Pancreas (tissue), 10 donors: ENCODE data around the gene GUK1. TPM values are rescaled to one million over a fixed set of nuclear protein-coding genes. Genes with fewer than 3 reads are reported as not detected.

Experiments used
- ATAC-seq, 4 donors: fragments of 200-7000 bp; cut with Tn5 transposase; one replicate each; pipeline versions ENCODE4 v1.8.0 to v1.9.1; 2020; ENCODE audit warnings: mild to moderate bottlenecking in 4 of 4, moderate library complexity in 4 of 4
- DNase-seq, 6 donors: peaks; one replicate each; pipeline ENCODE4 v3.0.0-alpha.2; 2020
- FAIRE-seq: peaks from 2 replicates; lab custom pipeline; 2012; peaks lifted over from hg19 to GRCh38; lab: Jason Lieb, UNC
- H3K27ac ChIP-seq, 4 donors: fragments of 200-600 bp; sonication (generic); 1 replicate in 3 of 4; 2 replicates in 1 of 4; pipeline versions ENCODE4 v1.5.0 to v1.8.0; 2020
- H3K27me3 ChIP-seq, 4 donors: fragments of 200-600 bp; one replicate each; pipeline ENCODE4 v1.8.0; 2021
- H3K36me3 ChIP-seq, 3 donors: fragments of 200-600 bp; sonication (generic) in 1 of 3; one replicate each; pipeline versions ENCODE4 v1.5.0 to v1.8.0; 2020 to 2021
- H3K4me1 ChIP-seq, 3 donors: fragments of 200-600 bp; one replicate each; pipeline ENCODE4 v1.8.0; 2021
- H3K4me3 ChIP-seq, 4 donors: fragments of 200-600 bp; sonication (generic) in 2 of 4; one replicate each; pipeline versions ENCODE4 v1.5.0 to v1.8.0; 2020 to 2021
- H3K9me3 ChIP-seq, 4 donors: fragments of 200-600 bp; one replicate each; pipeline ENCODE4 v1.8.0; 2021
- WGBS, 2 donors: extraction: QIAGEN DNeasy Blood & Tissue Kit; methylation state at CpG; one replicate each; pipeline ENCODE4 v1.1.7; 2013; 5-methylcytosine and 5-hydroxymethylcytosine counted together
- intact Hi-C, 3 donors: fragments of 100-400 bp; cut with DNase I; formaldehyde crosslinking; loops; one replicate each; pipeline versions ENCODE4 v1.11.1 to v1.14.2; 2022
- polyA plus RNA-seq, 2 donors: library from polyadenylated mRNA; stranded (reverse); fragments of 200-250 nt; gene quantifications; one replicate each; pipeline ENCODE4 v1.2.3, GENCODE V29; 2013
- total RNA-seq, 6 donors: library from RNA; stranded (reverse); fragmentation: NEBNext Ultra II Directional in 4 of 6; extraction: Animal tissue kit (Norgen Biotek cat#: 25700) in 4 of 6; gene quantifications; one replicate each; pipeline versions ENCODE4 v1.2.1 to v1.2.4, GENCODE V29; 2021 to 2023
- TF ChIP-seq, protein P1 (sequence below), 4 donors: fragments of 200-600 bp; sonication (generic) in 3 of 4; IDR thresholded peaks; one replicate each; pipeline versions ENCODE4 v1.5.0 to v1.8.0; 2021; ENCODE audit warnings: antibody characterized with exemption in 4 of 4
- donor health status: healthy with polysubstance abuse.
- donor health status: DM: no; HTN: no; CAD: no; lungs with moderate emphysema.
- donor health status: DM: no; HTN: no; CAD: no.
- donor health status: control.
- donor health status: control.
- donor health status: Bipolar disorder and iron deficiency.
- donor health status: DM: yes; HTN: yes; CAD: no.
- donor health status: DM: no; HTN: no; CAD: no.
- donor health status: DM: no; HTN: no; CAD: no.
- donor health status: DM: yes; HTN: yes; CAD: no.

The GUK1 gene
- total and polyA plus RNA-seq, 8 donors = 71.5 to 317 (median 101) TPM

DNA sequence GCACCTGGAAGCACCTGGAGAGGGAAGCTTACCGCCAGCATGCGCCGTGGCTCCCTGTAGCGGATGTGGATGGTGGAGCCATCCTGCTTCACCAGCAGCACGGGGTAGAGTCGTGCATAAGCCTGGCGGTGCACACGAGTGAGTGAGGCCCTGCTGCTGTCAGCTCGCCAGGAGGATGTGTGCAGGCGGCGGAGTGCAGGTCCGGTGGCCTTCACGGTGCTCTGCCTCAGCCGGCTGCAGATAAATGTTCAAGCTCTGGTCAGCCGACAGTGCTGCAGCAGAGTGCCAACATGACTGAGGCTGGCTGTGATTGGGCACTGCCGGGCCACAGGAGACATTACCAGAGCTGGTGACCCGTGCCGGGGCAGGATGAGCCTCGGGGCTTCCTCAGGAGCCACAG is 32.4 kb upstream of the GUK1 start:
- Histone ChIP-seq H3K4me1 (peaks cover 5 to 9% (median 7%) of the 10 kb centered on the region in 3 donors), H3K4me3 (no peak overlapping the region), H3K36me3 (no peaks in the 10 kb centered on the region), H3K27ac (no peak overlapping the region), H3K27me3 (no peaks in the 10 kb centered on the region), H3K9me3 (no peaks in the 10 kb centered on the region)
- peak in 3 of 6 donors; percentile 23 to 75 (median 53) for DNase-seq
- ATAC-seq = no peak
- FAIRE-seq = no peak
- 74 to 82% methylated on average over 19 of the region's 19 CpGs for WGBS, 2 donors
- TF ChIP-seq, protein P1, sequence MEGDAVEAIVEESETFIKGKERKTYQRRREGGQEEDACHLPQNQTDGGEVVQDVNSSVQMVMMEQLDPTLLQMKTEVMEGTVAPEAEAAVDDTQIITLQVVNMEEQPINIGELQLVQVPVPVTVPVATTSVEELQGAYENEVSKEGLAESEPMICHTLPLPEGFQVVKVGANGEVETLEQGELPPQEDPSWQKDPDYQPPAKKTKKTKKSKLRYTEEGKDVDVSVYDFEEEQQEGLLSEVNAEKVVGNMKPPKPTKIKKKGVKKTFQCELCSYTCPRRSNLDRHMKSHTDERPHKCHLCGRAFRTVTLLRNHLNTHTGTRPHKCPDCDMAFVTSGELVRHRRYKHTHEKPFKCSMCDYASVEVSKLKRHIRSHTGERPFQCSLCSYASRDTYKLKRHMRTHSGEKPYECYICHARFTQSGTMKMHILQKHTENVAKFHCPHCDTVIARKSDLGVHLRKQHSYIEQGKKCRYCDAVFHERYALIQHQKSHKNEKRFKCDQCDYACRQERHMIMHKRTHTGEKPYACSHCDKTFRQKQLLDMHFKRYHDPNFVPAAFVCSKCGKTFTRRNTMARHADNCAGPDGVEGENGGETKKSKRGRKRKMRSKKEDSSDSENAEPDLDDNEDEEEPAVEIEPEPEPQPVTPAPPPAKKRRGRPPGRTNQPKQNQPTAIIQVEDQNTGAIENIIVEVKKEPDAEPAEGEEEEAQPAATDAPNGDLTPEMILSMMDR (IDR thresholded peaks at IDR 0.05) = no peak
- intact Hi-C loops = no loop called here

DNA sequence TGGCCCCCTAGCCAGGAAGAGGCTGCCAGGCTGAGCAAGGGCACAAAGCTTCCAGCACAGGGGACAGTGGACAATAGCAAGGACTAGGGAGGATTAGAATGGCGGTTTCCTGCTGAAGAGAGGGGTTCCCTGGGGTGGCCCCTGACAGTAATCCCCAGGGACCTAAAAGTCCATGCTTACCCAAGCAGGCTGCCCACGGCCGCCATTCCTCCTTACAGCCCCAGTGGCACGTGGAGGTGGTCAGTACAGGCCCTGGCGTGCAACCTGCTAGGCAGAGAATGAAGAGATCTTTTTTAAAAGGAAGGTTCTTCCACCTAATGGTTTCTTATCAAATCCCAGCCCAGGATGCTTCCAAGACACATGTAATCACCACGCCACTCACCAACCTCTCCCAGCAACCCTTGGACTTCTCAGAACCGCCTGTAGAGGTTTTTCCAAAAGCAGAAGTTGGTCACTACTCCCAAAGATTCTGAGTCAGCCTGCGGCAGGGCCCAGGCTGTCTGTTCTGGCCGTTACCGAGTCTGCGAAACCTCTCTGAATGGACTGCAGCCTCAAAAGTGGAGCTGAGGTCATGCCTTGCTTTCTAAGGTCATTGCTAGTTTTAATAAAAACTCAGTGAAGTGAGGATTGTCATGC is 31.9 kb upstream of the GUK1 start:
- ATAC-seq (no peak), FAIRE-seq (no peak), DNase-seq (no peak)
- intact Hi-C loops = no loop called here
- H3K4me1 ChIP-seq = peaks cover 5 to 9% (median 7%) of the 10 kb centered on the region in 3 donors
- H3K27me3 ChIP-seq = no peaks in the 10 kb centered on the region
- WGBS, 2 donors = 61 to 67% methylated on average over 11 of the region's 11 CpGs
- H3K4me3 ChIP-seq = peak overlapping the region; percentile 79 to 98 (median 88)
- no peaks in the 10 kb centered on the region for H3K36me3 ChIP-seq
- TF ChIP-seq, protein P1 (IDR thresholded peaks at IDR 0.05) = no peak
- H3K27ac ChIP-seq = peak overlapping the region in 3 of 4 donors; percentile 79 to 88 (median 85)
- H3K9me3 ChIP-seq = no peaks in the 10 kb centered on the region

DNA sequence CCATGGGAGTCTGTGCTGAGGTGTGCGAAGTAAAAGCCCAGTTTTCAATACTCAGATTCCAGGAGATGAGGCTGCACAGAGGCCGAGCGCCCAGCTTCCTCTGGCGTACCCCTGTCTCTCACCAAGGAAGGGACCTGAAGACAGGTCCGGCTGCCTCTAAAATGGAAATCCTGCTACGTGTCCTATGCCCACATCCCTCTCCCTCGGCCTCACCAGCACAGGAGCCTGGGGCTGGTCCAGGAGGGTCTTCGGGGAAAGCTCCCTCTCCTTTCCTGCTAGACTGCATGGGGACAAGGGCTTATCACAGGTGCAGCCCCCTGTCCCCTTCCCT is 31.4 kb upstream of the GUK1 start:
- TF ChIP-seq, protein P1 (IDR thresholded peaks at IDR 0.05) = no peak
- no peaks in the 10 kb centered on the region for H3K27me3 ChIP-seq
- intact Hi-C loops = no loop called here
- WGBS, 2 donors = 2 to 3% methylated on average over 7 to 8 of the region's 8 CpGs
- no peaks in the 10 kb centered on the region for H3K36me3 ChIP-seq
- FAIRE-seq = no peak
- peaks cover 5 to 9% (median 7%) of the 10 kb centered on the region in 3 donors for H3K4me1 ChIP-seq
- DNase-seq = no peak
- H3K4me3 ChIP-seq = peak overlapping the region; percentile 79 to 98 (median 88)
- no peak for ATAC-seq
- H3K27ac ChIP-seq = peak overlapping the region; percentile 77 to 88 (median 82)
- no peaks in the 10 kb centered on the region for H3K9me3 ChIP-seq

DNA sequence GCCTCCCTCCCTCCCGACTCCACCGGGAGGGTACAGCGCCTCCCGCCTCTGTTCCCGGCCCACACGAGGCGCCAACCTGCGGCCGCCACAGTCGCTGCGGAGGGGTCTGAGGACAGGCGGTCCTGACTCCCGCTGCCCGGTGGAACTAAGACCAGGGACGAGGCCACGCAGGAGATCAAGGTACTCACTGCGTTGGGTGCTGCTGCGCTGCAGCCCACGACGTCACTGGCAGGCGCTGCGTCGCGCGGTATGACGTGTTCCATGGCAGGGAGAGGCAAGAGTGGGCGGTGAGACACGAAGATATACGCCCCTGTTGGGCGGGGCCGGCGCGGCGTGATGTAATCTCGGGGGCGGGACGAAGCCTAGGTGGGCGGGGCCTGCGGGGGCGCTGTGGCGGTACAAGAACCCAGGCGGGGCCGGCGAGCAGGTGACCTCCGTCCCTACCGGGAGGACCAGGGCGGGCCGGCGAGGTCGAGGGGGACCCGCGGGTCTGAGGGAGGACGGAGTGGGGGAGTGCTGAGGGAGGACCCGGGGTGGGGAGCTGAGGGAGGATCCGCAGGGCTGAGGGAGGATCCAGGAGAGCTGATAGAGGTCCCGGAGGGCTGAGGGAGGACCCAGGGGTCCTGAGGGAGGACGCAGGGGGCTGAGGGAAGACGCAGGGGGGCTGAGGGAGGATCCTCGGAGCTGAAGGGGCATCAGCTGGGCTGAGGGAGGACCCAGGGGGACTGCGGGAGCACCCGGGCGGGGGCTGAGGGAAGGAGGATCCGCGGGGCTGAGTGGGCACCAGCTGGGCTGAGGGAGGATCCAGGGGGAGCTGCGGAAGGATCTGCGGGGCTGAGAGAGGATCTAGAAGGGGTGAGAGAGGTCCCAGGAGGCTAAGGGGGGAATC is 30.8 kb upstream of the GUK1 start, which contains the start of gene MRPL55:
Gene MRPL55, minus strand, starts transcription at position 227 of the 889 bp plus-strand sequence. CDS start 1,039 bp downstream, outside the sequence.
- no peaks in the 10 kb centered on the region for H3K36me3 ChIP-seq
- intact Hi-C loops = no loop called here
- WGBS, 2 donors = 0% methylated on average over 57 to 66 of the region's 66 CpGs
- no peaks in the 10 kb centered on the region for H3K27me3 ChIP-seq
- peak; percentile 96 to 100 (median 100) for DNase-seq
- FAIRE-seq = no peak
- H3K27ac ChIP-seq = peak within 1 kb of the TSS; percentile 77 to 88 (median 82)
- no peaks in the 10 kb centered on the region for H3K9me3 ChIP-seq
- TF ChIP-seq, protein P1 (IDR thresholded peaks at IDR 0.05) = peak in 1 of 4 donors; percentile 22
- peak within 1 kb of the TSS; percentile 79 to 98 (median 88) for H3K4me3 ChIP-seq
- H3K4me1 ChIP-seq = peaks cover 5 to 9% (median 7%) of the 10 kb centered on the region in 3 donors
- ATAC-seq = peak; percentile 95 to 99 (median 98)
